AG09319 (cell line): Measurements from ENCODE around the gene SLC25A38.

Experiments
- DNase-seq: peaks from one replicate; pipeline ENCODE4 v3.0.0-alpha.2; 2010; ENCODE audit warnings: low read depth; ENCODE audit errors: extremely low read depth
- CTCF ChIP-seq: IDR thresholded peaks from 2 replicates; pipeline ENCODE4 v1.5.1; 2011; ENCODE audit warnings: low read depth, mild to moderate bottlenecking, inconsistent platforms, low read length, moderate library complexity

Gene SLC25A38

GRCh38 chr3:39440316-39440715 lies 57.1 kb downstream of the SLC25A38 start:
- TF ChIP-seq CTCF = no peak
- no peak for DNase-seq

GRCh38 chr3:39443530-39443929 lies 60.4 kb downstream of the SLC25A38 start:
- DNase-seq = no peak
- TF ChIP-seq CTCF = no peak

GRCh38 chr3:39445927-39446326 lies 62.8 kb downstream of the SLC25A38 start:
- TF ChIP-seq CTCF = no peak
- DNase-seq = no peak

GRCh38 chr3:39446444-39446843 lies 63.3 kb downstream of the SLC25A38 start:
- TF ChIP-seq CTCF = no peak
- no peak for DNase-seq
